Neutrophil (primary cell): ENCODE data around the gene DISC1.

ENCODE experiments used
- H3K27ac ChIP-seq: fragments of 200-600 bp; sonication (generic); 2 replicates; pipeline ENCODE4 v1.5.1; 2016; ENCODE audit warnings: mild to moderate bottlenecking, moderate library complexity
- H3K27me3 ChIP-seq: fragments of 200-600 bp; sonication (generic); 2 replicates; pipeline ENCODE4 v1.6.0; 2016; ENCODE audit warnings: mild to moderate bottlenecking
- H3K36me3 ChIP-seq: fragments of 200-600 bp; sonication (generic); 2 replicates; pipeline ENCODE4 v1.5.1; 2017
- H3K4me1 ChIP-seq, 2 experiments: fragments of 200-600 bp in 1 of 2; sonication (generic) in 1 of 2; 1 replicate in 1 of 2; 2 replicates in 1 of 2; pipeline versions ENCODE4 v1.5.1 to v1.6.1; 2013 to 2016; ENCODE audit warnings: low read depth in 1 of 2, low read length in 1 of 2, mild to moderate bottlenecking in 1 of 2, moderate library complexity in 1 of 2; ENCODE audit not compliant: control insufficient read depth in 1 of 2, insufficient read depth in 1 of 2
- H3K4me3 ChIP-seq, 2 experiments: fragments of 200-600 bp in 1 of 2; sonication (generic) in 1 of 2; 1 replicate in 1 of 2; 2 replicates in 1 of 2; pipeline ENCODE4 v1.5.1; 2013 to 2016; ENCODE audit warnings: low read depth in 1 of 2, low read length in 1 of 2, mild to moderate bottlenecking in 1 of 2, moderate library complexity in 1 of 2
- H3K9me3 ChIP-seq: fragments of 200-600 bp; sonication (generic); 2 replicates; pipeline ENCODE4 v1.5.1; 2016
- TF ChIP-seq, protein P1 (sequence below): fragments of 200-600 bp; sonication (generic); IDR thresholded peaks from 2 replicates; pipeline ENCODE4 v1.5.1; 2016; ENCODE audit warnings: antibody characterized with exemption

The DISC1 gene

DNA sequence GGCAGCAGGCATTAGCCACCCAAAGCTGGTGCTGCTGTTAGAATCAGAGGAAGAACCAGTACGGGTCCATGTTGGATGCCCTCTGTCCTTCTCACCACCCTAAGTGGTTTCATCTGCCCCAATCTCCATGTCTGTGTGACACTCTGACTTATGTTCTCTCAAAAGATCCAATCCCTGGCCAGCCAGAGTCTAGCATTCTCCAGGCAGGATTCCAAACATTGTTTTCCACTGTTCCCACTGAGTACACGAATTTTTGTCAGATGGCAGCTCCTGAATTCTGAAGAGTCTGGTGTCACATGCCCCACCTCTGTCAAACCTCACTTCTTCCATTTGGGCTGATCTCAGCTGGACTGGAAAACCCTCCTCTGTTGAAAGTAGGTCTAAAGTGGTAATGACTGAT lies 166.0 kb downstream of the DISC1 start:
- TF ChIP-seq, protein P1, sequence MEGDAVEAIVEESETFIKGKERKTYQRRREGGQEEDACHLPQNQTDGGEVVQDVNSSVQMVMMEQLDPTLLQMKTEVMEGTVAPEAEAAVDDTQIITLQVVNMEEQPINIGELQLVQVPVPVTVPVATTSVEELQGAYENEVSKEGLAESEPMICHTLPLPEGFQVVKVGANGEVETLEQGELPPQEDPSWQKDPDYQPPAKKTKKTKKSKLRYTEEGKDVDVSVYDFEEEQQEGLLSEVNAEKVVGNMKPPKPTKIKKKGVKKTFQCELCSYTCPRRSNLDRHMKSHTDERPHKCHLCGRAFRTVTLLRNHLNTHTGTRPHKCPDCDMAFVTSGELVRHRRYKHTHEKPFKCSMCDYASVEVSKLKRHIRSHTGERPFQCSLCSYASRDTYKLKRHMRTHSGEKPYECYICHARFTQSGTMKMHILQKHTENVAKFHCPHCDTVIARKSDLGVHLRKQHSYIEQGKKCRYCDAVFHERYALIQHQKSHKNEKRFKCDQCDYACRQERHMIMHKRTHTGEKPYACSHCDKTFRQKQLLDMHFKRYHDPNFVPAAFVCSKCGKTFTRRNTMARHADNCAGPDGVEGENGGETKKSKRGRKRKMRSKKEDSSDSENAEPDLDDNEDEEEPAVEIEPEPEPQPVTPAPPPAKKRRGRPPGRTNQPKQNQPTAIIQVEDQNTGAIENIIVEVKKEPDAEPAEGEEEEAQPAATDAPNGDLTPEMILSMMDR, result no peak
- Histone ChIP-seq H3K27ac (no peak overlapping the region), H3K36me3 (no peaks in the 10 kb centered on the region), H3K4me1 (peaks cover 0 to 6% of the 10 kb centered on the region in 2 experiments), H3K27me3 (no peaks in the 10 kb centered on the region), H3K4me3 (no peak overlapping the region), H3K9me3 (no peaks in the 10 kb centered on the region)

DNA sequence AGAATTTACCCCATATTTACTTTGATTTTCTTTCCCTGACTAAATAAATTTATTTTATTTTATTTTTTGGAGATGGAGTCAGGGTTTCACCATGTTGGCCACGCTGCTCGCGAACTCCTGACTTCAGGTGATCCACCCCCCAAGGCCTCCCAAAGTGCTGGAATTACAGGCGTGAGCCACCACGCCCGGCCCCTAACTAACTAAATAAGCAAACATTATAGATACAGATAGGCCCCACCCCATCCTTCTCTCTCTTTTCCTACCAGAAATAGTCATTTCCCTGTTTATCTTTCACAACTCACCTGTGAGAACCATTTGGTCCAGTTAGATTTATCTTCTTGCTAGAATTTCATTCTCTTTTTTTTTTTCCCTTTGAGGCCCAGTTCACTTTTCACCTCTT lies 167.3 kb downstream of the DISC1 start:
- TF ChIP-seq, protein P1, result no peak
- H3K4me3 ChIP-seq, result no peak overlapping the region
- H3K4me1 ChIP-seq, result peaks cover 0 to 6% of the 10 kb centered on the region in 2 experiments
- no peaks in the 10 kb centered on the region for H3K9me3 ChIP-seq
- no peaks in the 10 kb centered on the region for H3K27me3 ChIP-seq
- no peak overlapping the region for H3K27ac ChIP-seq
- no peaks in the 10 kb centered on the region for H3K36me3 ChIP-seq

DNA sequence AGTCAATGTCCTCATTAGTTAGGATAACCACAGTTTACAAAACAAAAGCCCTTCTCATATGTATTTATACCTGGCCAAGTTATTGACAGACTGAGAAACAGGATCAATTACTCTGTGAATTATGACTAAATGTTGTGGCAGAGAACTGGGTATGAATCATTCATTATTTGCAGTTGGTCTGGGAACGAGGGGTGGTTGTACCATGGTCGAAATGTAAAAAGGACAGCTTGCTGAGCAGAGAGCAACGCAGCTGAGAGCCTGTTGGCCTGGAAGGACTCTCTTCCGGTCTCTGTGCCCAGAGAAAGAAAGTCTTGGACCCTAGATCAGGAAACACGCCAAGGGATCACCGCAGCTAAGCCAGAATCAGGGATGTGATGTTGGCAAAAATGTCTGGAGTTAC lies 169.6 kb downstream of the DISC1 start:
- no peaks in the 10 kb centered on the region for H3K4me1 ChIP-seq
- H3K27me3 ChIP-seq, result no peaks in the 10 kb centered on the region
- no peak overlapping the region for H3K27ac ChIP-seq
- H3K36me3 ChIP-seq, result no peaks in the 10 kb centered on the region
- H3K4me3 ChIP-seq, result no peak overlapping the region
- TF ChIP-seq, protein P1, result no peak
- H3K9me3 ChIP-seq, result no peaks in the 10 kb centered on the region

DNA sequence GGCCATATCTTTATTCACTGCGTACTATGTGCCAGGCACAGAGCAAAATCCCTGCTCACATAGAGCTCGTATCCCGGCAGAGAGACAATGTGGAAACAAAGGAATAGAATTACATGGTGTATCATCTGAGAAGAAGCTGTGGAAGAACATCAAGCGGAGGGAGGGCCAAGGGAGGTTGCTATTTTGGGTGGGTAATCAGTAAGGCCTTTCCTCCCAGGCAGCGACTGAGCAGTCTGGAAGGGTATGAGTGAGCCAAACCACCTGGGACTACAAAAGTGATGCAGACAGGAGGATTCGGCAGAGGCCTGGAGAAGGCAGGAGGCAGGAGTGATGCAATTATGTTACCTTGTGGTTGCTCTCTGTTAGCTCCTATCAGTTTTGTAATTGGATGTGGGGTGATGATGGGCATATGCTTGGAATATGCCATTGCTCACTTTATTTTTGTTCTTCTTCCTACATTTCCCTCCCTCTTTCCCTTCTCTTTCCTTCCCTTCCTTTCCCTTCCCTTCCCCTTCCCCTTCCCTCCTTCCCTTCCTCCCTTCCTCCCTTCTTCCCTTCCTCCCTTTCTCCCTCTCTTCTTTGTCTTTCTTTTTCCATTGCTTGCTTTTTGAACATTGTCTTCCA lies 172.9 kb downstream of the DISC1 start:
- Histone ChIP-seq H3K9me3 (no peaks in the 10 kb centered on the region), H3K36me3 (no peaks in the 10 kb centered on the region), H3K27me3 (no peaks in the 10 kb centered on the region), H3K4me1 (peaks cover 9 to 15% of the 10 kb centered on the region in 2 experiments), H3K27ac (no peak overlapping the region), H3K4me3 (no peak overlapping the region)
- TF ChIP-seq, protein P1, result no peak

DNA sequence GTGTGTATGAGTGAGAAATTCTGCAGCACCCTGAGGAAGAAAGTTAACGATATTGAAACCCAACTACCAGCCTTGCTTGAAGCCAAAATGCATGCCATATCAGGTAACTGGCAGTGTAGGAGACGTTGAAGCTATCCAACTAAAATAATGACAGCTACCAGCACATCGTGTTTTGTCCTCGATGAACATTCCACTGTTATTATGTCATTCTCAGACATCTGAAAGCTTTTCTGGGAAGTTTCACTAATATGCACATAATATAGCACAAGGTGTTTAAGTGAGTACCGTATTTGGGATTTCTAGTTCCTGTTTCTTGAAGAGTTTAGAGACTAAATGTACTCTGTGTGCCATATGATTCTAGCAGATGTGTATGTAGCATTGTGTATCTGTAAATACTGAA lies 173.5 kb downstream of the DISC1 start:
- TF ChIP-seq, protein P1, result no peak
- H3K27ac ChIP-seq, result peak overlapping the region; percentile 21
- H3K9me3 ChIP-seq, result no peaks in the 10 kb centered on the region
- no peak overlapping the region for H3K4me3 ChIP-seq
- H3K36me3 ChIP-seq, result no peaks in the 10 kb centered on the region
- H3K27me3 ChIP-seq, result no peaks in the 10 kb centered on the region
- peaks cover 9 to 15% of the 10 kb centered on the region in 2 experiments for H3K4me1 ChIP-seq
